SK-N-SH treated with all-trans-retinoic acid at 6 μM for 48 hours (cell line): ENCODE data around the gene ROBO2.

Experiments
- ATAC-seq: fragments of 200-7000 bp; cut with Tn5 transposase; 3 replicates; pipeline ENCODE4 v1.9.1; 2020; ENCODE audit warnings: mild to moderate bottlenecking, moderate library complexity
- ARNTL ChIP-seq: fragments of 450-650 bp; formaldehyde crosslinking; IDR thresholded peaks from 2 replicates; pipeline ENCODE4 v1.5.0; 2020; ENCODE audit warnings: low read depth, mild to moderate bottlenecking, moderate library complexity, borderline replicate concordance
- BACH2 ChIP-seq: fragments of 250-450 bp; sonication (Bioruptor Pico); IDR thresholded peaks from 2 replicates; pipeline ENCODE4 v1.9.0; 2021; ENCODE audit warnings: mild to moderate bottlenecking, borderline replicate concordance
- CREB5 ChIP-seq: fragments of 250-450 bp; sonication (Bioruptor Pico); IDR thresholded peaks from 2 replicates; pipeline ENCODE4 v1.5.1; 2020; ENCODE audit warnings: low read depth, mild to moderate bottlenecking, moderate library complexity
- CSDC2 ChIP-seq: fragments of 250-450 bp; sonication (Bioruptor Pico); IDR thresholded peaks from 2 replicates; pipeline ENCODE4 v1.5.0; 2020; ENCODE audit warnings: mild to moderate bottlenecking, moderate library complexity
- CSRNP3 ChIP-seq: fragments of 250-450 bp; sonication (Bioruptor Pico); IDR thresholded peaks from 2 replicates; pipeline ENCODE4 v1.5.1; 2021; ENCODE audit warnings: mild to moderate bottlenecking, moderate library complexity
- ESRRG ChIP-seq: fragments of 250-450 bp; sonication (Bioruptor Pico); IDR thresholded peaks from 2 replicates; pipeline ENCODE4 v1.6.1; 2021; ENCODE audit warnings: mild to moderate bottlenecking
- GLIS3 ChIP-seq: fragments of 250-450 bp; sonication (Bioruptor Pico); IDR thresholded peaks from 2 replicates; pipeline ENCODE4 v1.5.0; 2020; ENCODE audit warnings: mild to moderate bottlenecking, moderate library complexity
- ISL1 ChIP-seq: fragments of 250-450 bp; sonication (Bioruptor Pico); IDR thresholded peaks from 2 replicates; pipeline ENCODE4 v2.1.2; 2022; ENCODE audit warnings: mild to moderate bottlenecking, moderate library complexity
- OSR1 ChIP-seq: fragments of 250-450 bp; sonication (Bioruptor Pico); IDR thresholded peaks from 2 replicates; pipeline ENCODE4 v1.8.0; 2022; ENCODE audit warnings: moderate library complexity, mild to moderate bottlenecking, inconsistent platforms
- PPARA ChIP-seq: fragments of 250-450 bp; sonication (Bioruptor Pico); IDR thresholded peaks from 2 replicates; pipeline ENCODE4 v1.5.0; 2020; ENCODE audit warnings: mild to moderate bottlenecking, borderline replicate concordance
- RARB ChIP-seq: fragments of 250-450 bp; sonication (Bioruptor Pico); IDR thresholded peaks from 2 replicates; pipeline ENCODE4 v1.8.0; 2021; ENCODE audit warnings: mild to moderate bottlenecking, moderate library complexity
- SNAI2 ChIP-seq: fragments of 250-450 bp; sonication (Bioruptor Pico); IDR thresholded peaks from 2 replicates; pipeline ENCODE4 v1.5.0; 2020; ENCODE audit warnings: mild to moderate bottlenecking, moderate library complexity
- TCF4 ChIP-seq: fragments of 250-450 bp; sonication (Bioruptor Pico); IDR thresholded peaks from 2 replicates; pipeline ENCODE4 v1.8.0; 2021; ENCODE audit warnings: mild to moderate bottlenecking, moderate library complexity, borderline replicate concordance
- TOX ChIP-seq: fragments of 250-450 bp; sonication (Bioruptor Pico); IDR thresholded peaks from 2 replicates; pipeline ENCODE4 v1.8.0; 2021; ENCODE audit warnings: mild to moderate bottlenecking, moderate library complexity, borderline replicate concordance
- ZC3H10 ChIP-seq: fragments of 250-450 bp; sonication (Bioruptor Pico); IDR thresholded peaks from 2 replicates; pipeline ENCODE4 v1.5.1; 2021; ENCODE audit warnings: mild to moderate bottlenecking, moderate library complexity
- ZFP30 ChIP-seq: fragments of 450-650 bp; formaldehyde crosslinking; IDR thresholded peaks from 2 replicates; pipeline ENCODE4 v1.5.0; 2022; ENCODE audit warnings: mild to moderate bottlenecking, moderate library complexity
- ZNF565 ChIP-seq: fragments of 450-650 bp; formaldehyde crosslinking; conservative IDR thresholded peaks from 2 replicates; pipeline ENCODE4 v1.5.0; 2020; ENCODE audit warnings: low read depth, mild to moderate bottlenecking, moderate library complexity
- ZNF8 ChIP-seq: fragments of 450-650 bp; formaldehyde crosslinking; IDR thresholded peaks from 2 replicates; pipeline ENCODE4 v1.5.0; 2020; ENCODE audit warnings: mild to moderate bottlenecking, moderate library complexity
- TF ChIP-seq, protein P1 (sequence below): fragments of 250-450 bp; sonication (Bioruptor Pico); IDR thresholded peaks from 2 replicates; pipeline ENCODE4 v1.8.0; 2020; ENCODE audit warnings: mild to moderate bottlenecking, moderate library complexity, borderline replicate concordance
- TF ChIP-seq, protein P2 (sequence below): fragments of 250-450 bp; sonication (Bioruptor Pico); IDR thresholded peaks from 2 replicates; pipeline ENCODE4 v1.5.0; 2020; ENCODE audit warnings: mild to moderate bottlenecking, moderate library complexity
- TF ChIP-seq, protein P3 (sequence below): fragments of 250-450 bp; sonication (Bioruptor Pico); IDR thresholded peaks from 2 replicates; pipeline ENCODE4 v1.8.0; 2021; ENCODE audit warnings: low read depth, mild to moderate bottlenecking, moderate library complexity, borderline replicate concordance

The ROBO2 gene

DNA sequence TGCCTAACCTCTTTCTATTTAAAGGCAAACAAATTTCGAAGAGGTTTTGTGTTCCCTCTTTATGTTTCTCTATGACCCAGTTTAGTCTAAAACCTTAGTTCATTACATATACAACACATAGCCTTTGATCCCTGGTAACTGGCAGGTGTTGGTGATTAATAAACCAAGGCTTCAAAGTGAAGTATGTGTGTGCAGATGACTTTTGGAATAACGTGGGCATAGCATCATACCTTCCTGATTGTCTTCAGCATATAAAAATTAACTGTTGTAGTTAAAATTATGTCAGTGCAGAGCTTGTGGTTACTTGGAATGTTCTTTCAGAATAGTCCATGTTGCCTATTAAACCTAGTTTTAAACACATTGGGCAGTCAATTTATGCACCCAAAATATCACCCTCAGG, 608.3 kb downstream of the ROBO2 start:
- TF ChIP-seq CREB5 (CRISPR knock-in tag): no peak
- TF ChIP-seq GLIS3 (CRISPR knock-in tag): no peak
- TF ChIP-seq CSRNP3: no peak
- TF ChIP-seq ZFP30 (CRISPR knock-in tag): no peak
- TF ChIP-seq, protein P1, sequence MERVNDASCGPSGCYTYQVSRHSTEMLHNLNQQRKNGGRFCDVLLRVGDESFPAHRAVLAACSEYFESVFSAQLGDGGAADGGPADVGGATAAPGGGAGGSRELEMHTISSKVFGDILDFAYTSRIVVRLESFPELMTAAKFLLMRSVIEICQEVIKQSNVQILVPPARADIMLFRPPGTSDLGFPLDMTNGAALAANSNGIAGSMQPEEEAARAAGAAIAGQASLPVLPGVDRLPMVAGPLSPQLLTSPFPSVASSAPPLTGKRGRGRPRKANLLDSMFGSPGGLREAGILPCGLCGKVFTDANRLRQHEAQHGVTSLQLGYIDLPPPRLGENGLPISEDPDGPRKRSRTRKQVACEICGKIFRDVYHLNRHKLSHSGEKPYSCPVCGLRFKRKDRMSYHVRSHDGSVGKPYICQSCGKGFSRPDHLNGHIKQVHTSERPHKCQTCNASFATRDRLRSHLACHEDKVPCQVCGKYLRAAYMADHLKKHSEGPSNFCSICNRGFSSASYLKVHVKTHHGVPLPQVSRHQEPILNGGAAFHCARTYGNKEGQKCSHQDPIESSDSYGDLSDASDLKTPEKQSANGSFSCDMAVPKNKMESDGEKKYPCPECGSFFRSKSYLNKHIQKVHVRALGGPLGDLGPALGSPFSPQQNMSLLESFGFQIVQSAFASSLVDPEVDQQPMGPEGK (CRISPR knock-in tag): no peak
- TF ChIP-seq ZNF565 (CRISPR knock-in tag): no peak
- no peak for TF ChIP-seq TCF4 (CRISPR knock-in tag)
- no peak for ATAC-seq

- no peak for ATAC-seq
- TF ChIP-seq ZFP30 (CRISPR knock-in tag) (no peak), ISL1 (CRISPR knock-in tag) (no peak), ESRRG (no peak), OSR1 (CRISPR knock-in tag) (no peak), ARNTL (CRISPR knock-in tag) (no peak), RARB (CRISPR knock-in tag) (no peak), CREB5 (CRISPR knock-in tag) (no peak), GLIS3 (CRISPR knock-in tag) (no peak), TOX (CRISPR knock-in tag) (no peak), ZC3H10 (CRISPR knock-in tag) (no peak), BACH2 (CRISPR knock-in tag) (no peak), SNAI2 (no peak), TCF4 (CRISPR knock-in tag) (no peak), ZNF565 (CRISPR knock-in tag) (no peak)
- TF ChIP-seq, protein P2, sequence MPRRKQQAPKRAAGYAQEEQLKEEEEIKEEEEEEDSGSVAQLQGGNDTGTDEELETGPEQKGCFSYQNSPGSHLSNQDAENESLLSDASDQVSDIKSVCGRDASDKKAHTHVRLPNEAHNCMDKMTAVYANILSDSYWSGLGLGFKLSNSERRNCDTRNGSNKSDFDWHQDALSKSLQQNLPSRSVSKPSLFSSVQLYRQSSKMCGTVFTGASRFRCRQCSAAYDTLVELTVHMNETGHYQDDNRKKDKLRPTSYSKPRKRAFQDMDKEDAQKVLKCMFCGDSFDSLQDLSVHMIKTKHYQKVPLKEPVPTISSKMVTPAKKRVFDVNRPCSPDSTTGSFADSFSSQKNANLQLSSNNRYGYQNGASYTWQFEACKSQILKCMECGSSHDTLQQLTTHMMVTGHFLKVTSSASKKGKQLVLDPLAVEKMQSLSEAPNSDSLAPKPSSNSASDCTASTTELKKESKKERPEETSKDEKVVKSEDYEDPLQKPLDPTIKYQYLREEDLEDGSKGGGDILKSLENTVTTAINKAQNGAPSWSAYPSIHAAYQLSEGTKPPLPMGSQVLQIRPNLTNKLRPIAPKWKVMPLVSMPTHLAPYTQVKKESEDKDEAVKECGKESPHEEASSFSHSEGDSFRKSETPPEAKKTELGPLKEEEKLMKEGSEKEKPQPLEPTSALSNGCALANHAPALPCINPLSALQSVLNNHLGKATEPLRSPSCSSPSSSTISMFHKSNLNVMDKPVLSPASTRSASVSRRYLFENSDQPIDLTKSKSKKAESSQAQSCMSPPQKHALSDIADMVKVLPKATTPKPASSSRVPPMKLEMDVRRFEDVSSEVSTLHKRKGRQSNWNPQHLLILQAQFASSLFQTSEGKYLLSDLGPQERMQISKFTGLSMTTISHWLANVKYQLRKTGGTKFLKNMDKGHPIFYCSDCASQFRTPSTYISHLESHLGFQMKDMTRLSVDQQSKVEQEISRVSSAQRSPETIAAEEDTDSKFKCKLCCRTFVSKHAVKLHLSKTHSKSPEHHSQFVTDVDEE (CRISPR knock-in tag): no peak
- TF ChIP-seq, protein P1 (CRISPR knock-in tag): no peak
These were observed 608.8 kb downstream of the ROBO2 start for GRCh38 chr3:77648664-77649063.

GRCh38 chr3:77652624-77653023, 612.7 kb downstream of the ROBO2 start:
- no peak for ATAC-seq
- TF ChIP-seq ZNF565 (CRISPR knock-in tag) (no peak), SNAI2 (no peak), CSRNP3 (no peak), RARB (CRISPR knock-in tag) (no peak), TOX (CRISPR knock-in tag) (no peak), GLIS3 (CRISPR knock-in tag) (no peak), ZNF8 (CRISPR knock-in tag) (no peak), PPARA (CRISPR knock-in tag) (no peak), CSDC2 (CRISPR knock-in tag) (no peak), TCF4 (CRISPR knock-in tag) (no peak), ZC3H10 (CRISPR knock-in tag) (no peak), CREB5 (CRISPR knock-in tag) (no peak), OSR1 (CRISPR knock-in tag) (no peak)
- TF ChIP-seq, protein P3, sequence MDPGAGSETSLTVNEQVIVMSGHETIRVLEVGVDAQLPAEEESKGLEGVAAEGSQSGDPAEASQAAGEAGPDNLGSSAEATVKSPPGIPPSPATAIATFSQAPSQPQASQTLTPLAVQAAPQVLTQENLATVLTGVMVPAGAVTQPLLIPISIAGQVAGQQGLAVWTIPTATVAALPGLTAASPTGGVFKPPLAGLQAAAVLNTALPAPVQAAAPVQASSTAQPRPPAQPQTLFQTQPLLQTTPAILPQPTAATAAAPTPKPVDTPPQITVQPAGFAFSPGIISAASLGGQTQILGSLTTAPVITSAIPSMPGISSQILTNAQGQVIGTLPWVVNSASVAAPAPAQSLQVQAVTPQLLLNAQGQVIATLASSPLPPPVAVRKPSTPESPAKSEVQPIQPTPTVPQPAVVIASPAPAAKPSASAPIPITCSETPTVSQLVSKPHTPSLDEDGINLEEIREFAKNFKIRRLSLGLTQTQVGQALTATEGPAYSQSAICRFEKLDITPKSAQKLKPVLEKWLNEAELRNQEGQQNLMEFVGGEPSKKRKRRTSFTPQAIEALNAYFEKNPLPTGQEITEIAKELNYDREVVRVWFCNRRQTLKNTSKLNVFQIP (CRISPR knock-in tag): no peak
